Heart left ventricle (tissue), 16 donors: ENCODE results near the gene IL6R. TPM values are rescaled to one million over a fixed set of nuclear protein-coding genes. Genes with fewer than 3 reads are reported as not detected.

Source experiments
- ATAC-seq, 4 donors: fragments of 200-7000 bp; cut with Tn5 transposase; one replicate each; pipeline ENCODE4 v1.9.1; 2020 to 2022; ENCODE audit warnings: moderate library complexity in 4 of 4, mild to moderate bottlenecking in 3 of 4, moderate number of reproducible peaks in 1 of 4
- DNase-seq, 5 donors: peaks; one replicate each; pipeline ENCODE4 v3.0.0-alpha.2; 2020
- H3K27ac ChIP-seq, 12 donors: fragments of 200-600 bp; sonication (generic) in 4 of 12; one replicate each; pipeline versions ENCODE4 v1.5.0 to v1.8.0; 2016 to 2022; ENCODE audit warnings: mild to moderate bottlenecking in 2 of 12
- H3K27me3 ChIP-seq, 9 donors: fragments of 200-600 bp; sonication (generic) in 2 of 9; one replicate each; pipeline versions ENCODE4 v1.5.1 to v1.8.0; 2016 to 2022; ENCODE audit warnings: mild to moderate bottlenecking in 3 of 9
- H3K36me3 ChIP-seq, 9 donors: fragments of 200-600 bp; sonication (generic) in 2 of 9; one replicate each; pipeline versions ENCODE4 v1.5.0 to v1.8.0; 2018 to 2022; ENCODE audit warnings: mild to moderate bottlenecking in 2 of 9
- H3K4me1 ChIP-seq, 12 donors: fragments of 200-600 bp; sonication (generic) in 4 of 12; one replicate each; pipeline versions ENCODE4 v1.5.0 to v1.8.0; 2016 to 2022; ENCODE audit warnings: mild to moderate bottlenecking in 3 of 12
- H3K4me3 ChIP-seq, 12 donors: fragments of 200-600 bp; sonication (generic) in 4 of 12; one replicate each; pipeline versions ENCODE4 v1.5.0 to v1.8.0; 2017 to 2022; ENCODE audit warnings: mild to moderate bottlenecking in 9 of 12, moderate library complexity in 4 of 12
- H3K9me3 ChIP-seq, 12 donors: fragments of 200-600 bp; sonication (generic) in 4 of 12; one replicate each; pipeline versions ENCODE4 v1.5.0 to v1.8.0; 2016 to 2022; ENCODE audit warnings: mild to moderate bottlenecking in 1 of 12
- POLR2A ChIP-seq, 2 donors: fragments of 450-650 bp; IDR thresholded peaks; one replicate each; pipeline ENCODE4 v1.6.1; 2017; ENCODE audit warnings: antibody characterized with exemption in 2 of 2, mild to moderate bottlenecking in 2 of 2, moderate library complexity in 2 of 2
- WGBS, 4 donors: extraction: QIAGEN DNeasy Blood & Tissue Kit in 2 of 4; methylation state at CpG; one replicate each; pipeline versions ENCODE4 v1.1.5 to v1.1.7; 2013 to 2018; 5-methylcytosine and 5-hydroxymethylcytosine counted together
- intact Hi-C, 10 donors: fragments of 100-400 bp; cut with DNase I; formaldehyde crosslinking; loops; one replicate each; pipeline versions ENCODE4 v1.11.1 to v1.14.2; 2022
- polyA plus RNA-seq, 2 donors: library from polyadenylated mRNA; stranded (reverse); fragments of 200-250 nt; gene quantifications; one replicate each; pipeline ENCODE4 v1.2.3, GENCODE V29; 2013
- total RNA-seq, 9 donors: library from RNA; depleted of rRNA in 2 of 9; stranded (reverse); fragments of >200 nt in 2 of 9; fragmentation: NEBNext Ultra II Directional in 3 of 9; extraction: Animal tissue kit (Norgen Biotek cat#: 25700) in 3 of 9; gene quantifications; one replicate each; pipeline versions ENCODE4 v1.1.0 to v1.2.4, GENCODE V29; 2016 to 2023
- TF ChIP-seq, protein P1 (sequence below), 12 donors: fragments of 200-600 bp; sonication (generic) in 4 of 12; IDR thresholded peaks; one replicate each; pipeline versions ENCODE4 v1.5.0 to v1.8.0; 2018 to 2022; ENCODE audit warnings: antibody characterized with exemption in 12 of 12, mild to moderate bottlenecking in 5 of 12
- donor health status: ischemic (EF 13 %, LVEDD 7.1; RV severe dilation, severe dysfunction).
- donor health status: healthy with polysubstance abuse.
- donor health status: DM: no; HTN: yes; CAD: no.
- donor health status: DM: no; HTN: no; CAD: no.
- donor health status: ischemic (EF 25% LVEDD 6.9; RV normal size, moderate dysfunction).
- donor health status: ischemic (EF 25% LVEDD 5.7; RV mildly dilated, moderate dysfunction).
- donor health status: healthy.
- donor health status: DM: yes; HTN: yes; CAD: no.
- donor health status: ischemic (EF 35%, LVEDD 5.7; RV mildly dilated, moderate dysfunction).
- donor health status: nonischemic (EF 11% LVEDD 7.7; RV severe dilation, severe dysfunction).
- donor health status: DM: yes; HTN: yes; CAD: no.
- donor health status: PGD.
- donor health status: ischemic (EF 29% LVEDD 5.4; RV normal size, mild dysfunction).
- donor health status: nonischemic (EF 23%, LVEDD 6.1; RV moderate dilation, normal function).

Gene IL6R
- total and polyA plus RNA-seq, 11 donors = 3.4 to 26.6 (median 10.6) TPM

DNA sequence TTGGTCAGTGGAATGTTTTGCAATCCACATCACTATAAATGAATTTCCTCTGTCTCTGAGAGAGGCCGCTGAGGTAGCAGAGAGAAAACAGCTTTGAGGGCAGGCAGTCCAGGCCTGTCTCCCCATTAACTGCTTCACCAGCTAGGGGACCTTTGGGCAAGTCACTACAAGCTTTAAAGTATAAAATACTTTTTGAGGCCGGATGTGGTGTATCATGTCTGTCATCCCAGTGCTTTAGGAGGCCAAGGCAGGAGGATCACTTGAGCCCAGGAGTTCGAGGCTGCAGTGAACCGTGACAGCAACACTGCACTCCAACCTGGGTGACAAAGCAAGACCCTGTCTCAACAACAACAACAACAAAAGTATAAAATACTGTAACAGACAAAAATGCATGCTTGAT lies 6.4 kb downstream of the IL6R start:
- no peak overlapping the region for H3K4me3 ChIP-seq
- TF ChIP-seq, protein P1, sequence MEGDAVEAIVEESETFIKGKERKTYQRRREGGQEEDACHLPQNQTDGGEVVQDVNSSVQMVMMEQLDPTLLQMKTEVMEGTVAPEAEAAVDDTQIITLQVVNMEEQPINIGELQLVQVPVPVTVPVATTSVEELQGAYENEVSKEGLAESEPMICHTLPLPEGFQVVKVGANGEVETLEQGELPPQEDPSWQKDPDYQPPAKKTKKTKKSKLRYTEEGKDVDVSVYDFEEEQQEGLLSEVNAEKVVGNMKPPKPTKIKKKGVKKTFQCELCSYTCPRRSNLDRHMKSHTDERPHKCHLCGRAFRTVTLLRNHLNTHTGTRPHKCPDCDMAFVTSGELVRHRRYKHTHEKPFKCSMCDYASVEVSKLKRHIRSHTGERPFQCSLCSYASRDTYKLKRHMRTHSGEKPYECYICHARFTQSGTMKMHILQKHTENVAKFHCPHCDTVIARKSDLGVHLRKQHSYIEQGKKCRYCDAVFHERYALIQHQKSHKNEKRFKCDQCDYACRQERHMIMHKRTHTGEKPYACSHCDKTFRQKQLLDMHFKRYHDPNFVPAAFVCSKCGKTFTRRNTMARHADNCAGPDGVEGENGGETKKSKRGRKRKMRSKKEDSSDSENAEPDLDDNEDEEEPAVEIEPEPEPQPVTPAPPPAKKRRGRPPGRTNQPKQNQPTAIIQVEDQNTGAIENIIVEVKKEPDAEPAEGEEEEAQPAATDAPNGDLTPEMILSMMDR (IDR thresholded peaks at IDR 0.05) = no peak
- no peak for TF ChIP-seq POLR2A (IDR thresholded peaks at IDR 0.05)
- intact Hi-C loops = no loop called here
- DNase-seq (no peak), ATAC-seq (no peak)
- H3K9me3 ChIP-seq = no peaks in the 10 kb centered on the region
- peaks cover 0 to 87% (median 41%) of the 10 kb centered on the region in 12 donors for H3K4me1 ChIP-seq
- 88 to 93% (median 91%) methylated on average over 4 of the region's 4 CpGs for WGBS, 4 donors
- no peaks in the 10 kb centered on the region for H3K27me3 ChIP-seq
- H3K36me3 ChIP-seq = no peaks in the 10 kb centered on the region
- H3K27ac ChIP-seq = peak overlapping the region in 2 of 12 donors; percentile 44 to 99

DNA sequence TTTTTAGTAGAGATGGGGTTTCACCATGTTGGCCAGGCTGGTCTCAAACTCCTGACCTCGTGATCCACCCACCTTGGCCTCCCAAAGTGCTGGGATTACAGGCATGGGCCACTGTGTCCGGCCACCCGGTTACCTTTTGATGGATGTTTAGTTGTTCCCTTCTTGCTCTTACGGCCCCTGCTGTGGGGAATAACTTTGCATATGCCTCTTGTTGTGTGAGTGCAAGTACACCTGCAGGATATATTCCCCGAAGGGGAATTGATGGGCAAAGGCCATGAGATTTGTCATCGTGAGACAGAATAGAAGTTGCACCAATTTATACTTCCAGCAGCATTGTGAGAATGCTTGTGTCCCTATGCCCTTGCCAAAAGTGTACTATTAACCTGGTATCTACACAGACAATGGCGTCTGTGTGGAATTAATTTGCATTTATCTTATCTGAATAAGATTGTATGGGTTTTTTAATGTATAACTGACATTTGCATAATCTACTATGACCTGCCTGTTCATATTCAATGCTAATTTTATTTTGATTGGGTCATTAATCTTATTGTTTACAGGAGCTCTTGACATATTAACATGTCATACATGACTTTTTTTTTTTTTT lies 8.1 kb downstream of the IL6R start:
- no peak for TF ChIP-seq POLR2A (IDR thresholded peaks at IDR 0.05)
- TF ChIP-seq, protein P1 (IDR thresholded peaks at IDR 0.05) = no peak
- Histone ChIP-seq H3K27me3 (no peaks in the 10 kb centered on the region), H3K9me3 (no peaks in the 10 kb centered on the region), H3K36me3 (no peaks in the 10 kb centered on the region), H3K4me1 (peaks cover 0 to 87% (median 31%) of the 10 kb centered on the region in 12 donors), H3K4me3 (no peak overlapping the region), H3K27ac (peak overlapping the region in 1 of 12 donors; percentile 60)
- ATAC-seq (no peak), DNase-seq (no peak)
- 82 to 89% (median 85%) methylated on average over 7 of the region's 7 CpGs for WGBS, 4 donors
- intact Hi-C loops = no loop called here

DNA sequence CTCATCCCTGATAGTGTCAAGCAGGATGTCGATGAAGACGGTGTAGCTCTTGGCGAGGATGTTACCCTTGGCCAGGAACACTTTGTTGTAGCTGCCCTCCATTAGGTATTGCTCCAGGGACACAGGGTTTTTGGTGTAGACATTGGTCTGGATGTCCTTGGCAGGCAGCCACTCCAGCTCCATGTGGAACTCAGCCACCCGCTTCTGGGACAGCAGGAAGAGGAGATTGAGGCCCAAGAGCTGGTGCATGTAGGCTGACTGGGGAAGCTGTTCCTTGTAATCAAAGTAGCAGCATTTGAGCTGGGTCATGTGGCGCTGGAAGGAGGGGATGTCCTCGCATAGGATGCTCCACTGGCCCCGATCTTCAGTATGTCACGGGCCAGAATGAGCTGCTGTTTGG lies 9.5 kb downstream of the IL6R start:
- DNase-seq (peak in 2 of 5 donors; percentile 78 to 81), ATAC-seq (peak; percentile 34 to 67 (median 51))
- intact Hi-C loops = no loop called here
- Histone ChIP-seq H3K36me3 (no peaks in the 10 kb centered on the region), H3K4me1 (peaks cover 0 to 87% (median 34%) of the 10 kb centered on the region in 12 donors), H3K4me3 (no peak overlapping the region), H3K27ac (peak overlapping the region in 8 of 12 donors; percentile 4 to 69 (median 47)), H3K9me3 (no peaks in the 10 kb centered on the region), H3K27me3 (no peaks in the 10 kb centered on the region)
- 60 to 72% (median 66%) methylated on average over 7 to 8 of the region's 8 CpGs for WGBS, 4 donors
- TF ChIP-seq, protein P1 (IDR thresholded peaks at IDR 0.05) = no peak
- no peak for TF ChIP-seq POLR2A (IDR thresholded peaks at IDR 0.05)

DNA sequence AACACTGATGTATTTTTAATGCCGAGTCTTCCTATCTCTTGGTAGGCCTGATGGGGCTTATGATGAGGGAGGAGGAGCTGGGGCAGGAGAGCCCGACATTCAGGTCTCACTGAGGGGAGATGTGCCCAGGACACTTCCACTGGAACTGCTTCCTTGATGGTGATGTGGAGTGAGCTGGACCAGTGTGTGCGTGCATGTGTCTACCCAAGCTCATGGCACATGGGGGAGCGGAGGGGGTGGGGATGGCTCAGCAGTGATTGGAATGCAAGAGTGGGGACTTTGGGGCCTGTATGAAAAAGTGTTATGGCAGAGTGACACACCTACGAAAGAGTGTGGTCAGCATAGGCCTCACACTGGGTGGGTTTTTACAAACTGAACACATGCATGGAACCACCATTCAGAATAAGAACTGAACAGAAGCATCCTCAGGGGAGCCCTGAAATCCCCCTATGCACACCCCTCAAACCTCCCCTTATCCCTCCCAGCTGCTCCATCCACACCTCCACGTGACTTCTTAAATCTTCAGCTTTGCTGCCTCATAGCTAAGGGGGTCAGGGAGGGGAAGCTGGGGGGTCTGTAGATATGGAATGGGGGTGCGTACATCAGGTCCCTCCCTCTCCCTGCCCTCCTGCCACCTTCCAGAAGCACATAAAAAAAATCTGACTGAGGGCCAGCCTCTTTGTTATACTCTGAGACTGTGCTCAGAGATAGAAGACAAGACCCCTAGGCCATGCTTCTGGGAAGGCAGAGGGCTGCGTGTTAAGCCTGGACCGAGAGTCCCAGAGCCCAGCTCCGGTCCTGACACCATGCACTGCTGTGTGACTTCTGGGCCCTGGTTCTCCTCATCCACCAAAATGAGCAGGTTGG lies 11.6 kb downstream of the IL6R start:
- H3K4me1 ChIP-seq = peaks cover 15 to 87% (median 53%) of the 10 kb centered on the region in 12 donors
- H3K9me3 ChIP-seq = no peaks in the 10 kb centered on the region
- TF ChIP-seq POLR2A (IDR thresholded peaks at IDR 0.05) = no peak
- TF ChIP-seq, protein P1 (IDR thresholded peaks at IDR 0.05) = no peak
- WGBS, 4 donors = 86 to 95% (median 93%) methylated on average over 10 of the region's 10 CpGs
- intact Hi-C loops = no loop called here
- H3K36me3 ChIP-seq = no peaks in the 10 kb centered on the region
- peak overlapping the region in 2 of 12 donors; percentile 61 to 88 for H3K27ac ChIP-seq
- DNase-seq (no peak), ATAC-seq (no peak)
- no peak overlapping the region for H3K4me3 ChIP-seq
- no peaks in the 10 kb centered on the region for H3K27me3 ChIP-seq
